Calu3 (cell line): ENCODE results near the gene SMOC2. TPM values are rescaled to one million over a fixed set of nuclear protein-coding genes. Genes with fewer than 3 reads are reported as not detected.

Experiments
- BruUV-seq: library from RNA; stranded (reverse); fragments of 400-500 nt; replicated peaks from 2 replicates; lab custom pipeline; 2021; lab: Mats Ljungman, UMichigan
- CTCF ChIA-PET: fragments of 300-600 bp; sonication (Branson Sonifier 250); formaldehyde crosslinking; loops from one replicate; lab custom pipeline; 2022; ENCODE audit warnings: antibody characterized with exemption; lab: Charles Lee
- DNase-seq: peaks from one replicate; pipeline ENCODE4 v3.0.0; 2022
- H3K27ac Mint-ChIP-seq: one replicate; pipeline ENCODE4 v1.8.0; 2022; ENCODE audit warnings: mixed read lengths; ENCODE audit not compliant: unreplicated experiment
- H3K27me3 Mint-ChIP-seq: one replicate; pipeline ENCODE4 v1.8.0; 2022; ENCODE audit warnings: mixed read lengths; ENCODE audit not compliant: unreplicated experiment
- H3K36me3 Mint-ChIP-seq: one replicate; pipeline ENCODE4 v1.8.0; 2022; ENCODE audit warnings: mild to moderate bottlenecking, moderate library complexity, mixed read lengths; ENCODE audit not compliant: insufficient read depth, unreplicated experiment
- H3K4me1 Mint-ChIP-seq: one replicate; pipeline ENCODE4 v1.8.0; 2022; ENCODE audit warnings: mild to moderate bottlenecking, low read depth, mixed read lengths; ENCODE audit not compliant: unreplicated experiment
- H3K4me3 Mint-ChIP-seq: one replicate; pipeline ENCODE4 v1.8.0; 2022; ENCODE audit warnings: mild to moderate bottlenecking, low read depth, moderate library complexity, mixed read lengths; ENCODE audit not compliant: unreplicated experiment
- H3K9me3 Mint-ChIP-seq: one replicate; pipeline ENCODE4 v1.8.0; 2022; ENCODE audit warnings: low read depth, mixed read lengths; ENCODE audit not compliant: unreplicated experiment
- CTCF ChIP-seq: fragments of 200-600 bp; IDR thresholded peaks from one replicate; pipeline ENCODE4 v1.8.0; 2022; ENCODE audit warnings: antibody characterized with exemption; ENCODE audit not compliant: unreplicated experiment
- intact Hi-C: fragments of 100-400 bp; cut with micrococcal nuclease; formaldehyde crosslinking; loops from one replicate; pipeline ENCODE4 v1.10.0; 2022; ENCODE audit not compliant: unreplicated experiment
- total RNA-seq: library from RNA; stranded (reverse); gene quantifications from 2 replicates; pipeline ENCODE4 v1.2.3, GENCODE V29; 2022

Gene SMOC2
- total RNA-seq, 1 experiment from 2014 or later = 1.1 TPM

GRCh38 chr6:168628176-168628553 lies 187.2 kb downstream of the SMOC2 start:
- intact Hi-C loops = loop anchor here (10.0 kb wide), 1 partner anchor 187 kb away; no protein-coding TSS in a partner anchor
- no peak for TF ChIP-seq CTCF
- H3K4me1 Mint-ChIP-seq = peaks cover 19% of the 10 kb centered on the region
- no peaks in the 10 kb centered on the region for H3K36me3 Mint-ChIP-seq
- CTCF ChIA-PET = interaction anchor here (0.6 kb wide), 1 partner anchor 39 kb away, joined by 3 read pairs; no protein-coding TSS in a partner anchor
- DNase-seq = no peak
- H3K4me3 Mint-ChIP-seq = no peak overlapping the region
- H3K27ac Mint-ChIP-seq = no peak overlapping the region
- H3K27me3 Mint-ChIP-seq = no peaks in the 10 kb centered on the region
- peaks cover 3% of the 10 kb centered on the region for H3K9me3 Mint-ChIP-seq
- no TSS peak for BruUV-seq

- H3K27me3 Mint-ChIP-seq = no peaks in the 10 kb centered on the region
- peaks cover 19% of the 10 kb centered on the region for H3K4me1 Mint-ChIP-seq
- intact Hi-C loops = loop anchor here (10.0 kb wide), 1 partner anchor 186 kb away; no protein-coding TSS in a partner anchor
- H3K9me3 Mint-ChIP-seq = peaks cover 7% of the 10 kb centered on the region
- no peak overlapping the region for H3K27ac Mint-ChIP-seq
- no peak for TF ChIP-seq CTCF
- H3K4me3 Mint-ChIP-seq = no peak overlapping the region
- H3K36me3 Mint-ChIP-seq = no peaks in the 10 kb centered on the region
- CTCF ChIA-PET = no interaction called here
- BruUV-seq = no TSS peak
- no peak for DNase-seq
Measured at GRCh38 chr6:168628732-168629245, 187.8 kb downstream of the SMOC2 start.

- peaks cover 14% of the 10 kb centered on the region for H3K9me3 Mint-ChIP-seq
Measured at GRCh38 chr6:168631564-168631963, 190.6 kb downstream of the SMOC2 start.

GRCh38 chr6:168632694-168633093 lies 191.7 kb downstream of the SMOC2 start:
- H3K27ac Mint-ChIP-seq = no peak overlapping the region
- CTCF ChIA-PET = interaction anchor here (0.6 kb wide), 1 partner anchor 259 kb away, joined by 3 read pairs; no protein-coding TSS in a partner anchor
- peaks cover 14% of the 10 kb centered on the region for H3K9me3 Mint-ChIP-seq
- H3K4me1 Mint-ChIP-seq = peaks cover 27% of the 10 kb centered on the region
- no peak for TF ChIP-seq CTCF
- no peak overlapping the region for H3K4me3 Mint-ChIP-seq
- intact Hi-C loops = no loop called here
- DNase-seq = no peak
- no TSS peak for BruUV-seq
- H3K36me3 Mint-ChIP-seq = no peaks in the 10 kb centered on the region
- H3K27me3 Mint-ChIP-seq = no peaks in the 10 kb centered on the region

More at GRCh38 chr6:168631564-168631963, 190.6 kb downstream of the SMOC2 start:
- H3K27me3 Mint-ChIP-seq = no peaks in the 10 kb centered on the region
- CTCF ChIA-PET = no interaction called here
- DNase-seq = no peak
- TF ChIP-seq CTCF = no peak
- BruUV-seq = no TSS peak
- no peak overlapping the region for H3K27ac Mint-ChIP-seq
- intact Hi-C loops = no loop called here
- peaks cover 17% of the 10 kb centered on the region for H3K4me1 Mint-ChIP-seq
- H3K4me3 Mint-ChIP-seq = no peak overlapping the region
- H3K36me3 Mint-ChIP-seq = no peaks in the 10 kb centered on the region
